Activated T-helper 1 cell treated with anti-CD3 and anti-CD28 coated beads, Interleukin-12 subunit alpha, Interleukin-12 subunit beta, Interleukin-2, Interleukin-4 antibody, amounts not matched to agents 30 ng/mL and 10 ng/mL and 1 ng/mL, durations not matched to agents 14 hours and 24 hours and 36 hours (primary cell): ENCODE data around the gene PAX2. TPM values are rescaled to one million over a fixed set of nuclear protein-coding genes. Genes with fewer than 3 reads are reported as not detected.

ENCODE experiments used
- DNase-seq: peaks from one replicate; pipeline ENCODE4 v3.0.0; 2021; ENCODE audit warnings: low spot score
- H3K27ac Mint-ChIP-seq: one replicate; pipeline ENCODE4 v1.8.0; 2021; ENCODE audit warnings: mild to moderate bottlenecking, mixed read lengths
- H3K27me3 Mint-ChIP-seq: one replicate; pipeline ENCODE4 v1.8.0; 2022; ENCODE audit warnings: mild to moderate bottlenecking, moderate library complexity, mixed read lengths; ENCODE audit not compliant: insufficient read depth
- H3K36me3 Mint-ChIP-seq: one replicate; pipeline ENCODE4 v1.8.0; 2021; ENCODE audit warnings: low read depth, mixed read lengths
- H3K4me1 Mint-ChIP-seq: one replicate; pipeline ENCODE4 v1.8.0; 2021; ENCODE audit warnings: low read depth, mixed read lengths
- H3K4me3 Mint-ChIP-seq: one replicate; pipeline ENCODE4 v1.8.0; 2021; ENCODE audit warnings: mild to moderate bottlenecking, moderate library complexity, mixed read lengths
- H3K9me3 Mint-ChIP-seq: one replicate; pipeline ENCODE4 v1.8.0; 2021; ENCODE audit warnings: mixed read lengths
- intact Hi-C: fragments of 100-400 bp; cut with micrococcal nuclease; formaldehyde crosslinking; loops from one replicate; pipeline ENCODE4 v1.15.1; 2024
- total RNA-seq: library from RNA; stranded (reverse); gene quantifications from 2 replicates; pipeline ENCODE4 v1.2.3, GENCODE V29; 2022

The PAX2 gene
- total RNA-seq, 1 donor from 2014 or later, result not detected

GRCh38 chr10:100736809-100737354 is 8.5 kb upstream of the PAX2 start:
- Mint-ChIP-seq H3K9me3 (no peaks in the 10 kb centered on the region), H3K36me3 (peaks cover 2% of the 10 kb centered on the region), H3K27me3 (peaks cover 91% of the 10 kb centered on the region), H3K4me3 (no peak overlapping the region), H3K27ac (no peak overlapping the region), H3K4me1 (peaks cover 10% of the 10 kb centered on the region)
- intact Hi-C loops, result loop anchor here (10.0 kb wide), 1 partner anchor 328 kb away; the partner anchor contains the start of gene KAZALD1
- no peak for DNase-seq

- Mint-ChIP-seq H3K27me3 (peaks cover 91% of the 10 kb centered on the region), H3K9me3 (no peaks in the 10 kb centered on the region), H3K27ac (no peak overlapping the region), H3K4me3 (peak overlapping the region; percentile 48), H3K4me1 (peaks cover 8% of the 10 kb centered on the region), H3K36me3 (no peaks in the 10 kb centered on the region)
- no peak for DNase-seq
- intact Hi-C loops, result loop anchor here (10.0 kb wide), 1 partner anchor 327 kb away; the partner anchor contains the start of gene KAZALD1
Observed at GRCh38 chr10:100737355-100738054, 7.9 kb upstream of the PAX2 start.

- H3K36me3 Mint-ChIP-seq, result no peaks in the 10 kb centered on the region
- no peak for DNase-seq
- intact Hi-C loops, result loop anchor here (10.0 kb wide), 1 partner anchor 327 kb away; the partner anchor contains the start of gene KAZALD1
- peaks cover 91% of the 10 kb centered on the region for H3K27me3 Mint-ChIP-seq
- no peak overlapping the region for H3K27ac Mint-ChIP-seq
- peaks cover 11% of the 10 kb centered on the region for H3K4me1 Mint-ChIP-seq
- no peaks in the 10 kb centered on the region for H3K9me3 Mint-ChIP-seq
- H3K4me3 Mint-ChIP-seq, result peak overlapping the region; percentile 1
Observed at GRCh38 chr10:100738055-100738827, 7.1 kb upstream of the PAX2 start.

DNA sequence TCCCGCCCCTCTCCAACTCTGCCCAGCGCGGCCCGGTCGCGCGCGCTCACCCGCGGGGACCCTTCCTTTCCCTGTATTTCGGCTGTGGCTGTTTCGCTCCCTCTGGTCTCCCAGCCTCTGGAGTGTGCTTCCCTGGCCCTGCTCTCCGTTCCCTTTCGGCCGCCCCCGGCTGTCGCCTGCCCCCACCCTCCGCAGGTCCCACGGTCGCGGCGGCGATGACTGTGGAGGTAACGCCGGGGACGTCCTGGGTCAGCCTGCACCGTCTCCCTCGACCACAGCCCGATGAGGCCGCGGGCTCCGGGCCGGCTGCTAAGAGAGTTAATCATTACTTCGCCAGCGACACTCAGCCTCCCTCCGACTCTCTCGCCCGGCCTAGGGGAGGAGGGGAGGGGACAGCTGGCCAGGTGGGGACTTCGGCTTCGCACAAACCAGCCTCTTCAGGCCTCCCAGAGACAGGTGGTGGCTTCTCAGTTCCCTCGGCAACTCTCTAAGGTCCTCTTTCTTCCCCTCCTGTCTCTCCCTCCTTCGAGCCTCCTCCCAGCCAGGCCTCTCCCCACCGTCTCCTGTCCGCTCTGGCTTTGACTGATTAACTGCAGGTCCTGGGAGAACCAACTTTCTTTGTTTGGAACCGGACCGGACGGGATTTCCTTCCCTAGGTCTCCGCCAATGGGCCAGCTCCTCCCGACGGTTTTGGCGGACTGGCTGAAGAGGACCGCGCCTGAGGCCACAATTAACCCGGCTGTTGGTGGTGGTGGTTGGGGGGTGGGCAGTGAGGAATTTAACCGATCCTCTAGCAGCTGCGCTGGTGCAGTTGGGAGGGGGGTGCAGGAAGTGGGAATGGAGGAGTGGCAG is 5.6 kb upstream of the PAX2 start:
- no peak for DNase-seq
- Mint-ChIP-seq H3K4me1 (peaks cover 13% of the 10 kb centered on the region), H3K36me3 (no peaks in the 10 kb centered on the region), H3K27me3 (peaks cover 92% of the 10 kb centered on the region), H3K27ac (peak overlapping the region; percentile 18), H3K9me3 (no peaks in the 10 kb centered on the region), H3K4me3 (no peak overlapping the region)
- intact Hi-C loops, result loop anchor here (5.0 to 10.0 kb wide), 4 partner anchors 82 to 1205 kb away; partner anchors contain the start of genes KAZALD1 and NKX2-3

- H3K4me1 Mint-ChIP-seq, result peaks cover 9% of the 10 kb centered on the region
- H3K4me3 Mint-ChIP-seq, result no peak overlapping the region
- intact Hi-C loops, result loop anchor here (5.0 to 10.0 kb wide), 3 partner anchors 83 to 1206 kb away; partner anchors contain the start of gene NKX2-3
- H3K36me3 Mint-ChIP-seq, result no peaks in the 10 kb centered on the region
- H3K9me3 Mint-ChIP-seq, result no peaks in the 10 kb centered on the region
- no peak overlapping the region for H3K27ac Mint-ChIP-seq
- peaks cover 89% of the 10 kb centered on the region for H3K27me3 Mint-ChIP-seq
- no peak for DNase-seq
Observed at GRCh38 chr10:100740476-100741377, 4.7 kb upstream of the PAX2 start.

GRCh38 chr10:100741378-100742075 is 3.9 kb upstream of the PAX2 start:
- H3K9me3 Mint-ChIP-seq, result no peaks in the 10 kb centered on the region
- H3K36me3 Mint-ChIP-seq, result no peaks in the 10 kb centered on the region
- H3K4me3 Mint-ChIP-seq, result no peak overlapping the region
- H3K4me1 Mint-ChIP-seq, result peaks cover 14% of the 10 kb centered on the region
- no peak for DNase-seq
- no peak overlapping the region for H3K27ac Mint-ChIP-seq
- peaks cover 87% of the 10 kb centered on the region for H3K27me3 Mint-ChIP-seq
- intact Hi-C loops, result loop anchor here (2.0 to 10.0 kb wide), 6 partner anchors 13 to 1207 kb away; partner anchors contain the start of gene NKX2-3

DNA sequence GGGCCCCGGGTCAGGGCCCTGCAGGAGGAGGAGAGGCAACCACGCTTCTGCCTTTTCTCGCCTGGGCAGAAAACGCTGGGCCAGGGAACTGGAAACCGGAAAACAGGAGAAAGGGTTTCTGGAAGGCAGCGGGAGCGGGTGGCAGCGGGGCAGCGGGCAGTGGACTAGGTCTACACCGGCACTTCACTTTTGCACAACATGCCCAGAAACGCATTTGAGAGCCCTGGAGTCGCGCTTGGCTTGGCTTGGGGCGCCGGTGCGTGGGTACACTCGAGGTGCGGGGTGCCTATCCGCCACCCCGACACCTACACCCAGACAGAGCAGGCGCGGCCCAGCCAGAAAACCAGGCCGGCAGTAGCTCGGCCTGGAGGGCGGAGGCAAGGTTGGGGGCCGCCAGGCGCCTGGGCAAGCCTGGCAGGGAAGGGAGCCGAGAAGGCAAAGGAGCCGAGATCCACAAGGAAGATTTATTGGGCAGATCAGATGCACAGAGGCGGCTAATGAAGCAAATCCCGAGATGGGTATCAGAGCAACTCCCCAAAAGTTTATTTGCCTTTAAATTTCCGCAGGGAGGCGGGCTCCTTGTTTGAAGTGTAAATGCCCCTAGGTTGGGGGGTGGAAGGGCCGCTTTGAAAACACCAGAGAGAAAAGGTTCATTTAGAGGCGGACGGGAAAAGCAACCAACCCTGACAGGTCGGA is 3.2 kb upstream of the PAX2 start:
- no peaks in the 10 kb centered on the region for H3K9me3 Mint-ChIP-seq
- DNase-seq, result no peak
- H3K27me3 Mint-ChIP-seq, result peaks cover 87% of the 10 kb centered on the region
- H3K36me3 Mint-ChIP-seq, result peaks cover 2% of the 10 kb centered on the region
- no peak overlapping the region for H3K4me3 Mint-ChIP-seq
- H3K27ac Mint-ChIP-seq, result no peak overlapping the region
- peaks cover 15% of the 10 kb centered on the region for H3K4me1 Mint-ChIP-seq
- intact Hi-C loops, result loop anchor here (2.0 to 10.0 kb wide), 6 partner anchors 13 to 1207 kb away; partner anchors contain the start of gene NKX2-3

- H3K9me3 Mint-ChIP-seq, result no peaks in the 10 kb centered on the region
- DNase-seq, result no peak
- peaks cover 2% of the 10 kb centered on the region for H3K36me3 Mint-ChIP-seq
- peaks cover 83% of the 10 kb centered on the region for H3K27me3 Mint-ChIP-seq
- no peak overlapping the region for H3K4me3 Mint-ChIP-seq
- no peak overlapping the region for H3K27ac Mint-ChIP-seq
- H3K4me1 Mint-ChIP-seq, result peaks cover 15% of the 10 kb centered on the region
- intact Hi-C loops, result loop anchor here (1.0 to 10.0 kb wide), 7 partner anchors 14 to 1208 kb away; partner anchors contain the start of gene NKX2-3
Observed at GRCh38 chr10:100742936-100743335, 2.4 kb upstream of the PAX2 start.

DNA sequence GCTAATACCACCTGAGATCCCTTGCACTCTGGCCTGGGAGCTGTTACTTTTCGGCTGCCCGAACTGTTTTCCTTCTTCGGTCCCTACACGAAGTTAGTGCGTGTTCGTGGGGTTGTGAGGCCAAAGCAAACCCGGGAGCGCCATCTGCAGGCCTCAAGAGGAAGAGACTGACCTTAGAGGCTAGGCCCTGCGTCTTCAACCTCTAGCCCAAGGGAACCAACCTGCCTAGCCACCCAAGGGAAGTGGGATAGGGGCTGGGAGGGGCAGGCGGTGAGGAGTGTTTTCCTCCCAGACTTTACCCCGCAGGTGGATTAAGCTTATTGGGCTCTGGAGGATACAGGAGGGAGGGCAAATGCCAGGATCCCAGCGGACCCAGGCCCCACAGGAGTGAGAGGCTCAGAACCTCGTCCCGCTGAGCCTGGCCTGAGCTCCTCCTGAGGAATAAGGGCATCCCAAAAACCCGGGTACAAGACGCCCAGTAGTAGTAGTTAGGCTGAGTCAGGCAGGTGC is 1.7 kb upstream of the PAX2 start:
- intact Hi-C loops, result loop anchor here (1.0 to 10.0 kb wide), 8 partner anchors 15 to 1209 kb away; partner anchors contain the start of gene NKX2-3
- Mint-ChIP-seq H3K4me3 (no peak overlapping the region), H3K27me3 (peaks cover 77% of the 10 kb centered on the region), H3K9me3 (no peaks in the 10 kb centered on the region), H3K27ac (peak overlapping the region; percentile 55), H3K4me1 (peaks cover 15% of the 10 kb centered on the region), H3K36me3 (peaks cover 2% of the 10 kb centered on the region)
- peak; percentile 19 for DNase-seq

DNA sequence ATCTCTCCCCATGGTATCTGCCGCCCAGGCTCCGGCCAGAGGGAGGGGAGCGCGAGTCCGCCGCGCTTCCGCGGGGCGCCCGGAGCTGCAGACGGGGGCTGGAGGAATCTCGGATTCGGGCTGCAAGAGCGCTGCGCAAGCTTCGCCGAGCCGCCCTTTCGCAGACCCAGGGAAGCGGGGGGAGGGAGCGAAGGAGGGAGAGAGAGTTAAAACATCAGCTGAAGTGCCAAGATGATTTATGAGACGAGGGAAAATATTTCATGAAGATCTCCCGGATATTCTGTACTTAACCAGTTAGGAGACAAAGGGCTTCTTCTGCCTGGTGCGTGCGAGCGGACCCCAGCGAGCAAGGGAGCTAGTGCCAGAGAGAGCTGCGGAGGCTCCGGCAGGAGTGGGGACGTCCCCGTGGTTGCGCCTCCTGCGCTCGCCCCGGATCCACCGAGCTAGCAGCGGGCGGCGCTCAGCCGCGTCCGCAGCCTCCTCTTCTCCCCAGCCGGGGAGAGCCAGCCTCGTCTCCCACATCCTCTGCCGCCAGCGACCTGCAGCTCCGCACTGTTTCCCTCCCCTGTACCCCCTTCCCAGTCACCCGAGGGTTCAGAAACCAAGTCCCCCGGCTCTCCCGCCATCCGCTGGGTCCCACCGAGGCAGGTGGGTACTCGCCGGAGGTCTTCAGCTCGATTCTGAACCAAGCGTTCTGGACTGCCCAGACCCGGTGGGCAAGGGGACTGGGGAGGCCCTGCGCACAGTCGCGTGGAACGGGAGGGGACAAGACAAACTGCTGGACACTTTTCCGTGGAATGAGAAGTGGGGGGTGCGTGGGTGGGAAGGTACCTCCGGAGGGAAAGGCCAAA is 1.0 kb upstream of the PAX2 start:
- H3K4me3 Mint-ChIP-seq, result no peak overlapping the region
- H3K4me1 Mint-ChIP-seq, result peaks cover 21% of the 10 kb centered on the region
- intact Hi-C loops, result loop anchor here (2.0 to 10.0 kb wide), 4 partner anchors 87 to 1210 kb away; partner anchors contain the start of gene NKX2-3

More for the DNA sequence above, 1.0 kb upstream of the PAX2 start:
- Mint-ChIP-seq H3K27me3 (peaks cover 79% of the 10 kb centered on the region), H3K27ac (peak overlapping the region; percentile 55), H3K36me3 (peaks cover 2% of the 10 kb centered on the region), H3K9me3 (no peaks in the 10 kb centered on the region)
- no peak for DNase-seq
